ENCODE results near the gene ASB2.
A peak's percentile ranks its signal among the peaks of the same experiment; 100 is the strongest.

Gene ASB2

DNA sequence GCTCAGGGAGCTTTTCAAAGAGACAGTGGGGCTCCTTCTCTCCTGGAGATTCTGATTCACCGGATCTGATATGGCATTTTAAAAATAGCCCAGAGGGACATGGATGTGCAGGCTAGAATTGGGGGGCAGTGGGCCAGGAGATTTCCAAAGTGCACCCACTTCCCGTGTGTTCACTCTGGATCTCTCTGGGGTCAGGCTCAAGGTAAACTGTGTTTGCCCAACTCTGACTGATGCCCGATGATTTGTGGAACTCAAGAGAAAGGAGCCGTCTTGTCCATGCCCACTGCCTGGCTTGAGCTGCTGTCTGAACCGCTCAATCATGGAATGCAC lies 31.3 kb downstream of the ASB2 start:
- no peak for DNase-seq

DNA sequence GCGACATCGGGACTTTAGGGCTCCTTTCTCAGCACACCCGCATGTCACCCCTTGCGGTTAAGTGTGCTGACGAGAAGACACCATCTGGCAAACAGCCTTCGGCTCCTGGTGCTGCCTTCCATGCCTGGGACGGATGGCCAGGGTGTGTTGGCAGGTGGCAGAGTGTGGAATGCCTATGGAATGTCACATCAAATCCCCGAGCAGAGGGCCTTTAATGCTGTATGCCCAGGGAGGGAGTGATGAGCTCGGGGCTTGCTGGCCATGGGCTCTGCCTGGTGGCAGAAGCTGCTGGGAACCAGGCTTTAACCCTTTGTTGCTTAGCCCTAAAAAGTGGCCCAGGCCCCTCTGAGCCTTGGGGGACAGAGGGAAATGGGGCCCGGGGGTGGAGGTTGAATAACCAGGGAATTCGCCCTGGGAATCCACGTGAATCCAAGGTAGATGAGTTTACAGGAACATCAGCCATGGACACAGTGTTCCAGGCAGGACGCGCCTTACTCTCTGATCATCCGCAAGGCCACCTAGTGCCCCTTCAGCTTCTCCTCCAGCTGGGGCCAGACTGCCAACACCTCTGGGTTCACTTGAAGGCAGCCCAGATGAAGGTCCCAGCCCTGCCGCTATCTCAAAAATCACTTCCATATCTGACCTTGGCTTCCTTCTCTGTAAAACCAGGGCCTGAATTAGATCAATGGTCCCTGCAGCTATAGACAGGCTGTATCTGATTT lies 31.9 kb downstream of the ASB2 start:
- no peak for DNase-seq

DNA sequence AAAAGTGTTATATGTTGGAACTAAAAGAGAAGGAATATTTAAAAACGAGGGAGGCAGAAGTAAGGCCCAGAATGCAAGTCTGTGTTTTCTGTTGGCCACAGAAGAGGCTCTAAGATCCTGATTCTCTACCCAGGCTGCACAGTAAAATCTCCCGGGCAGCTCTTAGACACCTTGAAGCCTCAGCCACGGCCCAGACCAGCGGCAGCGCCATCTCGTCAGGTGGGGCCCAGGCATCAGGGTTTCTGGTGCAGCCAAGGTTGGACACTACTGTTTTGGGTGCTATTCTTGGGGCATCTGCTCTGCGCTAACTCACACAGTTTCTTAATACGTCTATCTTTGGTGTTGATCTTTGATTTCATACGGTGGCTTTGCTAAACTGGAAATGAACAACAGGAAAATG lies 32.4 kb downstream of the ASB2 start:
- no peak for DNase-seq

DNA sequence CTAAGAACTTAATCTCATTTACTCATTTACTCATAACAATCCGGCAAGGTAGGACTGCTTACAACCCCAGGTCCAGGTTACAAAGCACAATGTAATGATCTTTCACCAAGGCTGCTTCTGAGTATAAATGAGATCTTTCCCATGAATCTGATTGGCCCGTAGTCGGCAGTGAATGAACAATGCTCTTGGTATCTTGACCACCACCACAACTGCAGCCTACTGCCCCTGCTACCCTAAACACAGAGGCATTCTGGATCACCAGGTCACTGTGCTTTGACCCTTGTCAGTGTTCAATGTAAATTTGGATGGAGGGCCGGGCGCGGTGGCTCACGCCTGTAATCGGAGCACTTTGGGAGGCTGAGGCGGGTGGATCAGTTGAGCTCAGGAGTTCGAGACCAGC lies 33.3 kb downstream of the ASB2 start:
- no peak for DNase-seq

DNA sequence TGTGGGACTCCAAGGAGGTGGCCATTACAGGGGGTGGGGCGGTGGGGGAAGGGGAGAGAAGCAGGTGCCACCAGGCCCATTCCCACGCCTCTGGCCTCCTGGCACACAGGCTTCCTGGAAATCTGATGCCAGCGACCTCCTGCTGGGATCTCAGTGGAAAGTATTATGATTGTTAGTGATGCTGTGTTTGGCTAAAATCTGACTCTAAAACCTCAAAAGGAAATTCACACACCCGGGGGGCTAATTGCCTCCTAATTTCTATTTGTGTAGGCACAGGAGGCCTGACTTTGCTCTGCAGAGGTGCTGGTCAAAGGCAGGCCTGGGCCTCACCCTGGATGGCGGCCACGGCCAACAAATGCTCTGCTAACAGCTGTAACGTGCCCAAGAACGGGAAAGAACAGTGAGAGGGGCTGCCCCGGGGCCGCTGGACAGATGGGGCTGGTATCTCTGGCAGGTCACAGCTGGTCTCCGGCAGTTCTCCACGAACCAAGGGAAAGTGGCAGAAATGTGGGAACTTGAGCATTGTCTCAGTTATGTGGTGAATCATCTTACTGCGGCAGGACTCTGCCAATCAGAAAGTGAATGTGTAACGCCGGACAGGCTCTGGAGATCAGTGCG lies 35.0 kb downstream of the ASB2 start:
- peak; percentile 88 for DNase-seq

DNA sequence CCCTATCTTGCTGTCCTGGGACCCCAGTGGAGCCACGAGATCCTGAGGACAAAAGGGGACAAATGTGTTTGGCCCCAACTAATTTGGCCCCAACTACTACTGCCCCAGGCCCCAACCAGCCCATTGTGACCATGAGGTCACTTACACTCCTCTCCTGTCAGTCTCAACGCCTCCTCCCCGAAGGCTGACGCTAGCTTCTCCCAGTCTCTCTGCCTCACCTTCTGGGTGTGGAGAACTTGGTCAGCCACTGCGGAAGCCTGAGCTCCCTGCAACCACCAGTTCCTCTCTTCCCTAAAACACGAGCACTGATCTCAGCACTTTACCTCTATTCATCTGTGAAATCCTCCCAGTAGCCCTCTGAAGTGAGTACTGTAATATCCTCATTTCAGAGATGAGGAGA lies 35.9 kb downstream of the ASB2 start:
- no peak for DNase-seq

DNA sequence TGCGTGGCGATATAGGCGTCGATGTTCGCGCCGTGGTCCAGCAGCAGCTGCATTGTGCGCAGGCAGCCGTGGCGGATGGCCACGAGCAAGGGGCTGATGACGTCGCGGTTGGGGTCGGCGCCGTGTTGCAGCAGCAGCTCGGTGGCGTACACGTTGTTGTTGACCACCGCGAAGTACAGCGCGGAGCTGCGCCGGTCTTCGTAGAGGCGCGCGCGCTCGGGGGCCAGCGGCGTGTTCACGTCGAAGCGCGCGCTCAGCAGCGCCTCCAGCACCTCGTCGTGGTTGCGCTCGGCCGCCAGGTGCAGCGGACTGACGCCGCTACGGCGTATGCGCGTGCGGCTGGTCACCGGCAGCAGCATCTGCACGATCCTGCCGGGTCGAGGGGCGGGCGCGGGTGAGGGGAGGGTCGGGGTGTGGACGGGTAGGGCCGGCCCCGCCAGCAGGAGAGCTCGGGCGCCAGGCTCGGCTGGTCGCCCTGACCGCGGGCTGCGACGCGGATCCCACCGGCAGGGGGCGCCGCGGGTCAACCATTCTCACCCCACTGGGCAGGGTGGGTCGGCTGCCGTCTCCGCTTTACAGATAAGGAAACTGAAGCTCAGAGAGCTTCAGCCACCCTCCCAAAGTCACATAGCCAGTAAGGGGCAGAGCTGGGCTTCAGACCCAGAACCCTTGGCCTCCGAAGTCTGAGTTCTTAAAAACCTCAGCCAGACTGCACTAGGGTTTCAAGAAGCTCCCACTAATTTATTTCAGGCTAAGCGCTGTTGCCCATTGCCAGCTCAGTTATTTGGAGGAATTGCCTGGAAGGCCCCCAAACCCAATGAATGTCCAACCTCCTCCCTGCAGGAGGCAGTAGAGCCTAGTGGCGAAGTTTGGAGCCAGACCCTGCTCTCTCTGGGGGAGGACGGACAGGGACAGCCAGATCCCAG lies 36.8 kb downstream of the ASB2 start:
- no peak for DNase-seq

DNA sequence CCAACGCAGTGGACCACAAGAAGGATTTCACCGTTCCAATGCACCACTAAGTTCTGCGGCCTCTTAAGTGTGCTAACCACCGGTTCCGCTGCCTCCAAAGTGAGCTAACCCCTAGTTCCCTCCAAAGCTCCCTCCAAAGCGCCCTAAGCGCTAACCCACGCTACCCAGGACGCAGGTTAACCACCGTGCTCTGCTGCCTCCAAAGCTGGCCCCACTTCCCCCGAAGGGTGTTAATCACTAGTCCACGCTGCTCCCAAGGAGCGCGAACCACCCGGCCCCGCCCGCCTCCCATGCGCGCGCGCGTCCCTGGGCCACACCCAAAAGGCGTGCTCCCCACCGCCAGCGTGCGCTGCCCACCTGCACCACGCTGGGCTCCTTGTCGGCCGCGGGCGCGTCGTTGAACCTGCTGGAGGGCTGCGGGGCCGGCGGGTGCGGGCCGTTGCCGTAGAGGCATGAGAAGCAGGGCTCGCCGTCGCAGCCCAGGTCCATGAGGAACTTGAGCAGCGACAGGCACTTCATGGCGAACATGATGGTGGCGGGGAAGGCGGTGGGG lies 37.5 kb downstream of the ASB2 start:
- no peak for DNase-seq

DNA sequence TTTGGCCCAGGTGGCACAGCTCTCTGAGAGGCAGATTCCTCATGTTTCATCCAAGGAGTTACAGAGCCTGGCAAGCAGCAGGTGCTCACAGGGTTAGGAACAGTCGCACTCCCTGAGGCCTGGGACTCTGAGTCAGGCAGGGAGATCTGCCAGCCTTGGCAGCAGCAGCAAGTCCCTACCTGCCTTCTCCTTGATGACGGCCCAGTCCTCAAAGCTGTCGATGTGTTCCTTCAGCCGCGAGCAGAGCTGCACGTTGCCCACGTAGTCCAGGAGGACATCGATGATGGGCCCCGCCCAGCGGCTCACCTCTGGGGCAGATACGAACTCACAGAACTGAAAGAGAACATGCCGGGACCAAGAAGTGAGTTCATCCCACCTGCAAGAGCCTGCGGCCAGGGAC lies 38.9 kb downstream of the ASB2 start:
- DNase-seq = no peak

DNA sequence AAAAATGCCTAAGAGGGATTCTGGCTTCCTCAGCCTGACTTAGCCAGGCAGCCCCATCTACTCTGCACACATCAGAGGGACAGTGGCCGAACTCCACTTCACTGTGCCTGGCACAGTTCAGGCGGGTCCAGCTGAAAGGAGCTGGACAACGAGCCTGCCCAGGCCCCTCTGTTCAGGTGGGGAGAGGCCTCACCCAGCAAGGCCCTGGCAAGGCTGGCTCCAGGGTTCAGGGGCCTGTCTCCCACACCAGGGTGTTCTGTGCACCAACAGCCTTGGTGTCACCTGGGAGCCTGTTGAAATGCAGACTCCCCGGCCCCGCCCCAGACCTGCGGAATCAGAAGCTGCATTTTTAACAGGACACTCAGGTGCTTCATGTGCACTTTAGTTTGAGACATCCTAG lies 39.4 kb downstream of the ASB2 start:
- DNase-seq = no peak

DNA sequence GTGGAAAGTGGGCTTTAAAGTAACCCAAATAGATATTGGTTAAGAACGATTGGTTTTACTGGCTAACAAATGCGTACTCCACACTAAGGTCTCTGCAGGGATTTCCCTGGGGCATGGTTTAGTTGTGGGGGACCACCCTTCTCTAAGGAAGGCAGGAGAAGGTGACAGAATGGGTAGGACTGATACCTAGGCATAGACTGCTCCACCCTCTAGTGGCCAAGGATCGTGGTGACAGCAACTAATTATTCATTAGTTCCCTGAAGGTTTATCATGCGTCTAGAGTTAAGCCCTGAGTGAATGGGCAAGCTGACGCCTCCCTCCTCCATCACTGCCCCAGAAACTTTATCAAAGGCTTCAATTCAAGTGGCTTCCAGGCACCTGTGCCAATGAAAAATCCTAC lies 40.1 kb downstream of the ASB2 start:
- no peak for DNase-seq

DNA sequence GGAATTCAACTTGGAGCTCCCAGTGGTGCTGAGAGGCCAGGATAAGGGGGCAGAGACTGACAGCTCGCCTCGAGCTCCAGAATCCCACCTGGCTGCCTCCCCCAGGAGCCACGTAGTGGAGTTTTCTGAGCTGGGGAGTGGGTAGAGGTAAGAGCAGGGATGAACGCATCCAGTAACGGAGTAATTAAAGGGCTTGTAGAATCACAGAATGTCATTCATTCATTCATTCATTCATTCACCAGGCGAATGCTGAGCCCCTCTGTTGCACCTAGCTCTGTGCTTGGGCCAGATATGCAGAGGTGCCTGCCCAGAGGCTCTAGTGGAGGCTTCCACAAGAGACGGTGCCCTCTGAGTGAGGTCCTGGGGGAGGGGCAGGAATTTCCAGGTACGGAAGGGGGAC lies 41.2 kb downstream of the ASB2 start:
- DNase-seq = no peak

DNA sequence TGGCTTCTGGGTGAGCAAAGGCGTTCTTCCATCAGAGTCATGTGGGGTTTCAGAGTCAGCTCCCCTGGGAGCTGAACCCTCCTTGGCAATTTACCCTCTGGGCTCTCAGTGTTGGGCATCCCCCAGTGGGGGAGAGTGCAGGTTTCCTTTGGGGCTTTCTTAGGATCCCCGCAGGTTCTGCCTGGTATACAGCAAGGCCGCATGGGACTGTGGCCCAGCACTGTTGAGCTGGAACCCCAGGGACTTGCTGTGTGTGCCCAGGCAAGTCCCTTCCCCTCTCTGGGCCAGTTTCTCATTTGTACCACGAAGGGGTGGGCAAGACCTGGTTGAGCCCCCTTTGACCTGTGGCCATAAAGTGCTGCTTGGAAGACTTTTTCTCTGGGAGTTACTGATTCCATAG lies 43.7 kb downstream of the ASB2 start:
- no peak for DNase-seq

DNA sequence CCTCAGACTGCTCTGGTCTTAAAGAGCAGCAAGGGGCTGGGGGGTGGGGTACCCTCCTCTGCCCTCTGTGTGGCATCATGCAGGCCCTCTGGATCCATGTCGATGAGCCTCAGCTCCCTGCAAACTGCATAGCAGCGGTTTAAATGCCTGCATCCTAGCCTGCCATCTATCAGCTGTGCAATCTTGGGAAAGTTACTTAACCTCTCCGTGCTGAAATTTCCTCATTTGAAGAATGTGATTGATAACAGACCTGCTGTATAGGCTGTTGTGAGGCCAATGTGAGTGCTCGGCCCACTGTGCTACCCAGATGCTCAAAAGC lies 45.4 kb downstream of the ASB2 start:
- DNase-seq = no peak

DNA sequence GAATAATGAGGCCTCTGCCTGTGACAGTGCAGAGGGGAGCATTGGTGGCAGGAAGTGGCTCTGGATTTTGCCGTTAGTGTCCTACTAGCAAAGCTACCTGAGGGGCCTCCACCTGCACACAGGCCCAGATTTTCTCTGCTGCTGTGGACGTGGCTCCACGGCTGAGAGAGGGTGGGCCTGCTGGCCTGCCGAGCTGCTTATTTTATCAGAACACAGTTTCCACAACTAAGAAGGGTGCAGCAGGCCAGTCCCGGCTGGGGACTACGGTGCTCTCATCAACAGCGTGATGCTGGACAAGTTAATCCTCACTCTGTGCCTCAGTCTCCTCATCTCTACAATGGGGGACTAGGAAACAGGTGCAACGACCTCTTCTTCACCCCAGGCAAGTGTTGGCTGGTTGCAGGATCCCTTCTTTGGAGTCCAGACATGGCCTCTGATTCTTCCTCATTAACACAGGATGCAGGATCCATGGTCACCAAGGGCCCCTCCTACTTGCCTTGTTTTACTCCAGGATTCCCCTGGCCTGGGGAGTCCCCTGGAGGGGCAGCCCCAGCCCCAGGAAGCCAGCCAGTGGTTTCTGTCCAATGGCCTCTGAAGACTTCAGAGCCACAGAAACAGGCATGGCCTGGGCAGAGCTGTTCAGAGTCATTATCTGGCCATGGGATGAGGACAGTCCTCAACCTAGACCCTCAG lies 45.9 kb downstream of the ASB2 start:
- DNase-seq = no peak

DNA sequence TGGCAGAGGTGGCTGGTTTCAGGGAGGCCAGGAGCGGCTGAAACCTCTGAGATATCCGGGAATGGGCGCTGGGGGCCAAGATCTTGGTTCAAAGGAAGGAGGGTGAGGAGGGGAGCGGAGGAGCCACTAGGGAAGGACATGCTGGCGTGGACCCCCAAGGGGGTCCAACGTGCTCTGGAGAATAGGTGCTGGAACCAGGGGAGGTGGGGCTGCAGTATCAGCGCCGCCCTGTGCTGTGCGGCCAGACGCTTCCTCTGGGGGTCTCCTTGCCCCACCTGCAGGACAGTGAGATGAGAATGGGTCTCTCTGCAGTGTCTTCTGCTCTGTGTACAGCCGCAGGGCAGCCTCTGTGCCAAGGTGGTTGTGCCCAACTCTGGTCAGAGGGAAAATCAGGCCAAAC lies 46.7 kb downstream of the ASB2 start:
- no peak for DNase-seq

DNA sequence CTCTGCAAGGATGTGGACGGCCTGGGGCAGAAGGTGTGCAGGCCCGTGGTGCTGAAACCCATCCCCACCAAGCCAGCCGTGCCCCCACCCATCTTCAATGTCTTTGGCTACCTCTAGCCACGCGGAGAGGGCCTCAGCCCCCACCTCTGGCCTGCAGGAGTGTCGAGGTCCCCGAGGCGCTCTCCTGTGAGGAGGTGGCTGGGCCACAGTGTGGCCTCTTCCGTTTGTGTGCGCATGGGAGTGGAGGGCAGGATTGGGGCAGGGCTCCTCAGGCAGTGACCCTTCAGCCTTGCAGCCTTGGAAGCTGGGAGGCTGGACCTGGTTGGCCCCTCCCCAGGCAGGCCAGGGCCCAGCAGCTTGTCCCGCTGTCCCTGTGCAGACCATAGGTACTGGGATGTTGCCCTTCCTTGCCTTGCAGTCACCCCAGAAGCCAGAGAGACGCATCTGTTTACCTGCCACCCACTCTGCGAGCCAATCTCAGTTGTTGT lies 47.3 kb downstream of the ASB2 start:
- no peak for DNase-seq

DNA sequence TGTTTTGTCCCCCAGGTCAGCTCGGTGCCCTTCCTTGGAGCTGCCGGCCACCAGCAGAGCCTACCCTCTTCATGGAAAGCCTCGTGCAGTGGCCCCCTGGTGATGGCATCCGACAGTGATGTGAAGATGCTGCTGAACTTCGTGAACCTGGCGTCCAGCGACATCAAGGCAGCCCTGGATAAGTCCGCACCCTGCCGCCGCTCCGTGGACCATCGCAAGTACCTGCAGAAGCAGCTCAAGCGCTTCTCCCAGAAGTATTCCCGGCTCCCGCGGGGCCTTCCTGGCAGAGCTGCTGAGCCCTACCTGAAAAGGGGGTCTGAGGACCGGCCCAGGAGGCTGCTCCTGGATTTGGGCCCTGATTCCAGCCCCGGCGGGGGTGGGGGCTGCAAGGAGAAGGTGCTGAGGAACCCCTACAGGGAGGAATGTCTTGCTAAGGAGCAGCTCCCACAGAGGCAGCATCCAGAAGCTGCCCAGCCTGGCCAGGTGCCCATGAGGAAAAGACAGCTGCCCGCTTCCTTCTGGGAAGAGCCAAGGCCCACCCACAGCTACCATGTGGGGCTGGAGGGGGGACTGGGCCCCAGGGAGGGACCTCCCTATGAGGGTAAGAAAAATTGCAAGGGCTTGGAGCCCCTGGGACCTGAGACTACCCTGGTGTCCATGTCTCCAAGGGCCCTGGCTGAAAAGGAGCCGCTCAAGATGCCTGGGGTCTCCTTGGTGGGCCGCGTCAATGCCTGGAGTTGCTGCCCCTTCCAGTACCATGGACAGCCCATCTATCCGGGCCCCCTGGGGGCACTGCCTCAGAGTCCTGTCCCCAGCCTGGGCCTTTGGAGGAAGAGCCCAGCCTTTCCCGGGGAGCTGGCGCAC lies 48.0 kb downstream of the ASB2 start:
- DNase-seq = no peak

DNA sequence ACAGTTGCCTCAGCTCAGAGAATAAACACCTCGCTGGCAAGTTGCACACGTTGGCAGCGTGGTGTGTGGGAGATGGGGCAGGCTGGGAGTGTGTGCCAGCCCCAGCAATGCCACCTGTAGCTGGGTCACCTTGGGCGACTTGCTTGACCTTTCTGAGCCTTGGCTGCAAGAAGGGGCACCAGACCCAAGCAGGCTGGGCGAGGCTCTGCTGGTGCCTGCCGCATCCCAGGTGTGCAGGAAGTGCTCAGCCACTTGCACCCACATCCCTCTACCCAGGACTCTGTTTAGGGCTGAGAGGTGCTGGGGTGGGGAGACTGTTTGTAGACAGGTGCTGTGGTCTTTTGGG lies 48.6 kb downstream of the ASB2 start:
- no peak for DNase-seq

DNA sequence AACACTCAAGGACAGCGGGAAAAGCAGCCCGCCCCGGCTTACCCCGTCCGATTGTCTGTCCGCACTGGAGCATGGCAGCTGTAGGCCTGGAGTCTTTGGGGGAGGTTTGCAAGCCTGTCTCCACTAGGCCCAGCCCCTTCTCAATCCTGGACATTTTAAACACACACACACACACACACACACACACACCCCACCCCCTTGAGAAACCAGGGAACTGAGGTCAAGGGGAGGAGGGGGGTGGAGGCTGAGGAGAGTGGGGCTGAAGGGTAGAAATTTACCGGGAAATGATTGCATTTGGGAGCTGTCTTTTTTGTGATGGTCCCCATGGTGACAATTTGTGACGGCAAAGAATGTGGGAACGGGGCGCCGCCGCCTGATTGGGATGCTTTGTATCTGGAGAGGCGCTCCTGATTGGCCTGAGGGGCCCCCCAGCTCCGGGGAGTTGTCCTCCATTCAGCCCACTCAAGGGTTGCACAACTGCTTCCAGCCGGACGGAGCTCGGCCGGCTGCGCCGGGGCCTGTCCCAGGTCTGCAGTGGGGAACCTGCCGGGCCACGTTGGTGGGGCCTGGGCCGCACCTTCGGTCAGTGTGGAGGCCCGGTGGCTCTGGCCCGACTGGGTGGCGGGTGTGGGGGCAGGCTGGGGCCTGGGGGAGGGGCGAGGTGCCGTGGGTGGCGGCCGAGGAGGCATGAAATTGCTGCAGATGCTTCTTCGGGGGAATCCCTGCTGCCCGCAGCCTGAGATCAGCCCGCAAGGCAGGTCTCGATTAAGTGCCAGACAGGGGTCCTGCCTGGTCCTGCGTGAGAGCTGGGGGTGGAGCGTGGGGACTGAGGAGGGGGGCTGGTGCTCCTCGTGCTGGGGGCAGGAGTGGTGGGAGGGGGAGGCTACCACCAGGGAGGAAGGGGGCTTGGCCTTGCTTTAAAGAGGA lies 49.2 kb downstream of the ASB2 start, which contains the start of gene FAM181A:
Gene FAM181A, plus strand, starts transcription at position 472 of the 927 bp plus-strand sequence. CDS start 942 bp downstream, outside the sequence.
- DNase-seq = no peak

Data from DMS153 (cell line).